Measurements from ENCODE around the gene MYOM1. TPM values are rescaled to one million over a fixed set of nuclear protein-coding genes. Genes with fewer than 3 reads are reported as not detected.

The MYOM1 gene
- polyA plus RNA-seq, 1 experiment: 0.02 TPM

DNA sequence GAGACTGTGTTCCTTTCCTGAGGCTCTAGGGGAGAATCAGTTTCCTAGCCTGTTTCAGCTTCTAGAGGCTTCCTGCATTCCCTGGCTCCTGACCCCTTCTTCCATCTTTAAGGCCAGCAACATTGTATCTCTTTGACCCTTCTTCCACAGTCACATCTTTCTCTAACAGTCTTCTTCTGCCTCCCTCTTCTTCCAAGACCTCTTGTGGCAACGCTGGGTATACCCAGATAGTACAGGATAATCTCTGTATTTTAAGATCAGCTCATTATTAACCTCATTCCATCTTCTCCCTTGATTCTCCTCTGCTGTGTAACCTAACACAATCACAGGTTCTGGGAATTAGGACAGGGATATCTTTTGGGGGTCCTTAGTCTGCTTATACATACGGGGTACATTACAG lies 19.0 kb upstream of the MYOM1 start:
- H3K27ac ChIP-seq (ENCODE audit: low read depth, low read length): no peak overlapping the region
- ChIA-PET POLR2A (interaction anchor here (0.6 kb wide), 1 partner anchor 181 kb away, joined by 6 read pairs; no protein-coding TSS in a partner anchor), CTCF (interaction anchor here (1.1 to 1.2 kb wide), 3 partner anchors 15 to 522 kb away, joined by 3 to 5 read pairs (median 4); no protein-coding TSS in a partner anchor)
- no peak overlapping the region for H3K4me3 ChIP-seq (ENCODE audit: low read depth, low read length)
- TF ChIP-seq, protein P1, sequence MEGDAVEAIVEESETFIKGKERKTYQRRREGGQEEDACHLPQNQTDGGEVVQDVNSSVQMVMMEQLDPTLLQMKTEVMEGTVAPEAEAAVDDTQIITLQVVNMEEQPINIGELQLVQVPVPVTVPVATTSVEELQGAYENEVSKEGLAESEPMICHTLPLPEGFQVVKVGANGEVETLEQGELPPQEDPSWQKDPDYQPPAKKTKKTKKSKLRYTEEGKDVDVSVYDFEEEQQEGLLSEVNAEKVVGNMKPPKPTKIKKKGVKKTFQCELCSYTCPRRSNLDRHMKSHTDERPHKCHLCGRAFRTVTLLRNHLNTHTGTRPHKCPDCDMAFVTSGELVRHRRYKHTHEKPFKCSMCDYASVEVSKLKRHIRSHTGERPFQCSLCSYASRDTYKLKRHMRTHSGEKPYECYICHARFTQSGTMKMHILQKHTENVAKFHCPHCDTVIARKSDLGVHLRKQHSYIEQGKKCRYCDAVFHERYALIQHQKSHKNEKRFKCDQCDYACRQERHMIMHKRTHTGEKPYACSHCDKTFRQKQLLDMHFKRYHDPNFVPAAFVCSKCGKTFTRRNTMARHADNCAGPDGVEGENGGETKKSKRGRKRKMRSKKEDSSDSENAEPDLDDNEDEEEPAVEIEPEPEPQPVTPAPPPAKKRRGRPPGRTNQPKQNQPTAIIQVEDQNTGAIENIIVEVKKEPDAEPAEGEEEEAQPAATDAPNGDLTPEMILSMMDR (IDR thresholded peaks at IDR 0.05; ENCODE audit: low read depth, low read length): peak; percentile 34; the same call in 1 of the 2 replicates
- H3K27me3 ChIP-seq (ENCODE audit: control insufficient read depth, insufficient read depth, low read length): peaks cover 4% of the 10 kb centered on the region
- no peak for DNase-seq (ENCODE audit: low read depth, low spot score)
- peaks cover 6% of the 10 kb centered on the region for H3K9me3 ChIP-seq (ENCODE audit: control insufficient read depth, insufficient read depth, low read length)

DNA sequence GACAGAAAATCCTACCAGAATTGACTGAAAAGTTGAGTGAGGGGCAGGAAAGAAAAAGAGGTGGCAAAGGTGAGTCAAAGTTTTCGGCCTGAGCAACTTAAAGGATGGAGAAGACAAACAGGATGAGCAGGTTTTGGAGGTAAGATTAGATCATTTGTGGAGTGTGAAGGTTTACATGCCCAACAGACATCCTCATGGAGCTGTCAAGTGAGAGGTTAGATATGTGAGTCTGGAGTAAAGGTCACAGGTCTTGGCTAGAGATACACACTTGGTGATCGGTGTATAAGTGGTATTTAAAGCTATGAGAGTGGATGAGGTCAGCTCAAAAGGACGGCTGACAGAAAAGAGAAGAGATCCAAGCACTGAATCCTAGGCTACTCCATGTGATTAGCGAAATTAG lies 16.7 kb upstream of the MYOM1 start:
- Histone ChIP-seq H3K9me3 (ENCODE audit: control insufficient read depth, insufficient read depth, low read length) (peaks cover 5% of the 10 kb centered on the region), H3K4me3 (ENCODE audit: low read depth, low read length) (no peak overlapping the region), H3K27ac (ENCODE audit: low read depth, low read length) (no peak overlapping the region), H3K27me3 (ENCODE audit: control insufficient read depth, insufficient read depth, low read length) (peaks cover 4% of the 10 kb centered on the region)
- ChIA-PET CTCF (no interaction called here), POLR2A (no interaction called here)
- TF ChIP-seq, protein P1 (IDR thresholded peaks at IDR 0.05; ENCODE audit: low read depth, low read length): no peak
- no peak for DNase-seq (ENCODE audit: low read depth, low spot score)

DNA sequence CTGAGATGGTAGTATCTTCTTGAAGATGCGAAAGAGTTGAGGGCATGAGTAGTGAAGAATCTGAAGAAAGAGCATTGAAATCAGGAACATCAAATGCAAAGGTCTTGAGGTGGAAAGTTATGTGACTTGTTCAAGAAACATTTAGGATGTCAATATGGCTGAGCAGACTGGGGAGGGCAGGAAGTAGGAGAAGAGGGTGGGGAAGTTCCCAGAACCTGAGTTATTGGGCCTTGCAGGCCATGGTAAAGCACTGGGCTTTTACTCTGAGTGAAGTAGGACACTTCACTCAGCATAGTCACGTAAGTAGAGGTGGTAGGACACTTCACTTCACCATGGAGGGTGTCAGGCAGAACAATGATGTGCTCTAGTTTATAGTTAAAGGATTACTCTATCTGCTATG lies 16.1 kb upstream of the MYOM1 start:
- H3K4me3 ChIP-seq (ENCODE audit: low read depth, low read length): no peak overlapping the region
- TF ChIP-seq, protein P1 (IDR thresholded peaks at IDR 0.05; ENCODE audit: low read depth, low read length): no peak
- CTCF ChIA-PET: no interaction called here
- no peak for DNase-seq (ENCODE audit: low read depth, low spot score)
- POLR2A ChIA-PET: no interaction called here
- no peak overlapping the region for H3K27ac ChIP-seq (ENCODE audit: low read depth, low read length)
- no peaks in the 10 kb centered on the region for H3K9me3 ChIP-seq (ENCODE audit: control insufficient read depth, insufficient read depth, low read length)
- H3K27me3 ChIP-seq (ENCODE audit: control insufficient read depth, insufficient read depth, low read length): peaks cover 4% of the 10 kb centered on the region

DNA sequence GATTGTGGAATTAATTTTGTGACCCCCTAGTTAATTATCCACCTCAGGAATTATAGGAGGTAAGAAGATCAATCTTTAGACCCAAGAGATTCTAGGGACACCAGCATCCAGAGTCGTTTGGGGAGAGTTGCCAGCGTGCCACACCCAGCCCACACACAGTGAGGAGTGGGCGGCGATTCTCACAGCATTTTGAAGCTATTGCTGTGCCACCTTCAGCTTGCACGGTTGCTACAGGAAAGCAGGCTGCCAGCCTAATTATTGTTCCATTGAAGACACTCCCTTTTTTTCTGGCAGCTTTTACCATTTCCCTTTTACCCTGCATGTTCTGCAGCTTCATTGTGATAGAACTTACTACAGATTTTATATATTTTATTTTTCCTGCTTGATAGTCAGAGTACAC lies 14.7 kb upstream of the MYOM1 start:
- TF ChIP-seq, protein P1 (IDR thresholded peaks at IDR 0.05; ENCODE audit: low read depth, low read length): no peak
- POLR2A ChIA-PET: interaction anchor here (0.6 kb wide), 1 partner anchor 54 kb away, joined by 7 read pairs; no protein-coding TSS in a partner anchor

DNA sequence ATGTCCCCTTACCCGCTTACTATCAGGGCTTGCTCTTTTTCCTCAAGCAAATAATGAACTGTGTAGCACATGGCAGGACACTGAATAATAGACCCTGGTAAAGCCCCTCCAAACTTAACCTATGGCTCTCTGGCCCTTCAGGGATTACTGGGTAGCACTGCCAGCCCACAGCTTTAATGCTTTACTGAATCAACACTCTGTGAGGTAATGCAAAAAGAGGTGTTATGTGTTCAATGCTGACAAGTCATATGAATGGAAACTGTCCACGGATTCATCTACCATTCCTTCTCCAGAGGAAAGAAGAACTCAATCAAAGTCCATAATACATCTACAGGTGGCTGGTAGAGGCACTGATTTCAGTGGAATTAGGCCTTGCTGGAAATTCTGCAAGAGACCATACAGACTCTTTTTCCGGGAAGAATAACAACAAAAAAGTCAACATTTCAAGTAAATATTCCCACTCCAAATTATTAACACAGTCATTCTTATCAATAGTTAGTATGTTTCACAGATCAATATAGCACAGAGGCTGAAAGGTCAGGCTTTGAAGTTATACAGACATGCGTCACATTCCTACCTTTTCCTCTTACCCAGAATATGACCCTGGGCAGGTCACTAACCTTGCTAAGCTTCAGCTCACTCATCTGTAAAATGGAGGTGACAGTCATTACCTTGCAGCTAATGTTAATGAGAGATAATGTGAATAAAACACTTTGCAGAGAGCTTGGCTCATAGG lies 13.8 kb upstream of the MYOM1 start:
- DNase-seq (ENCODE audit: low read depth, low spot score): no peak
- H3K27ac ChIP-seq (ENCODE audit: low read depth, low read length): no peak overlapping the region
- no peaks in the 10 kb centered on the region for H3K9me3 ChIP-seq (ENCODE audit: control insufficient read depth, insufficient read depth, low read length)
- peaks cover 4% of the 10 kb centered on the region for H3K27me3 ChIP-seq (ENCODE audit: control insufficient read depth, insufficient read depth, low read length)
- ChIA-PET POLR2A (no interaction called here), CTCF (interaction anchor here (1.1 kb wide), 1 partner anchor 82 kb away, joined by 3 read pairs; no protein-coding TSS in a partner anchor)
- TF ChIP-seq, protein P1 (IDR thresholded peaks at IDR 0.05; ENCODE audit: low read depth, low read length): no peak
- H3K4me3 ChIP-seq (ENCODE audit: low read depth, low read length): no peak overlapping the region

More for the DNA sequence above, 14.7 kb upstream of the MYOM1 start:
- CTCF ChIA-PET: no interaction called here
- no peak for DNase-seq (ENCODE audit: low read depth, low spot score)
- H3K4me3 ChIP-seq (ENCODE audit: low read depth, low read length): no peak overlapping the region
- H3K27ac ChIP-seq (ENCODE audit: low read depth, low read length): no peak overlapping the region
- no peaks in the 10 kb centered on the region for H3K9me3 ChIP-seq (ENCODE audit: control insufficient read depth, insufficient read depth, low read length)
- peaks cover 4% of the 10 kb centered on the region for H3K27me3 ChIP-seq (ENCODE audit: control insufficient read depth, insufficient read depth, low read length)

All from AG04450 (cell line).